ENCODE measurements around the gene FOLH1.
"Not testable (repeated sequence)": the region's sequence is repeated elsewhere in the genome, so short reads cannot be mapped to it uniquely, and the experiment has no call there.

FOLH1 gene

GRCh38 chr11:49202287-49202976 is 6.0 kb downstream of the FOLH1 start:
- peaks cover 4% of the 10 kb centered on the region for H3K27me3 Mint-ChIP-seq
- H3K27ac Mint-ChIP-seq, result no peak overlapping the region
- DNase-seq, result no peak
- H3K9me3 Mint-ChIP-seq, result peaks cover 4% of the 10 kb centered on the region
- no peaks in the 10 kb centered on the region for H3K36me3 Mint-ChIP-seq (ENCODE audit: low read depth)
- no peak overlapping the region for H3K4me3 Mint-ChIP-seq
- H3K4me1 Mint-ChIP-seq (ENCODE audit: low read depth), result no peaks in the 10 kb centered on the region

GRCh38 chr11:49196775-49197174 is 11.6 kb downstream of the FOLH1 start:
- not testable (repeated sequence) for DNase-seq; H3K27ac Mint-ChIP-seq; H3K9me3 Mint-ChIP-seq; H3K36me3 Mint-ChIP-seq (ENCODE audit: low read depth); H3K4me3 Mint-ChIP-seq; H3K27me3 Mint-ChIP-seq; H3K4me1 Mint-ChIP-seq (ENCODE audit: low read depth)

DNA sequence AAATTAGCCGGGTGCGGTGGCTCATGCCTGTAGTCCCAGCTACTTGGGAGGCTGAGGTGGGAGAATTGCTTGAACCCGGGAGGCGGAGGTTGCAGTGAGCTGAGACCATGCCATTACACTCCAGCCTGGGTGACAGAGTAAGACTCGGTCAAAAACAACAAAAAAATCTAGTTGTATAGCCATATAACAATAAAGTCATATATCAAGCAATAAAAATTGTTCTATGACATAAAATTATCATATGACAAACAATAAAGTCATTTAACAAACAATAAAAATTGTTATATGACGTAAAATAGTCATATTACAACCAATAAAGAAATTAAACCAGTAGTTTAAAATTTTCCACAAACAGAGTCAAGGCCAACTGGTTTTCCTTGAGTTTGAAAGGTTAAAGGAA is 12.4 kb downstream of the FOLH1 start:
- DNase-seq; H3K9me3 Mint-ChIP-seq; H3K4me3 Mint-ChIP-seq; H3K27ac Mint-ChIP-seq; H3K4me1 Mint-ChIP-seq (ENCODE audit: low read depth); H3K27me3 Mint-ChIP-seq; H3K36me3 Mint-ChIP-seq (ENCODE audit: low read depth): not testable (repeated sequence)

DNA sequence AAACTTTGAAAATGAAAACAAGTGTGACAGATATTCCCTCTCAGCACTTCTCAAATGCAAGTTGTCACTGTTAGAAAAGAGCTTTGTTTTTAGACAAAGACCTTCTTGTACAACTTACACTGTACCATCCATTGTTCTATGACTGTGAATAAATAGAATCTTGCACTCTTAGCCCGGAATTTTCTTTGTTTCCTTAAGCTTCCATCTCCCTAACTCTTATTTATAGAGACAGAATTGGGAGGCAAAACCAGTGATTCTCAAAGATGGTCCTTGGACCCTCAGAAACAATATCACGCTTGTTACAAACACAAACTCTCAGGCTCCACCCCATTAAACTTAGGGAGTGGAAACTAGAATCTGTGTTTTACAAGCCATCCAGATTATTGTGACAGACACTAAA is 18.1 kb downstream of the FOLH1 start:
- not testable (repeated sequence) for H3K27ac Mint-ChIP-seq; H3K9me3 Mint-ChIP-seq; H3K4me1 Mint-ChIP-seq (ENCODE audit: low read depth); DNase-seq; H3K27me3 Mint-ChIP-seq; H3K4me3 Mint-ChIP-seq; H3K36me3 Mint-ChIP-seq (ENCODE audit: low read depth)

GRCh38 chr11:49186225-49186624 is 22.2 kb downstream of the FOLH1 start:
- not testable (repeated sequence) for H3K9me3 Mint-ChIP-seq; H3K4me3 Mint-ChIP-seq; H3K4me1 Mint-ChIP-seq (ENCODE audit: low read depth); H3K27ac Mint-ChIP-seq; DNase-seq; H3K36me3 Mint-ChIP-seq (ENCODE audit: low read depth); H3K27me3 Mint-ChIP-seq

DNA sequence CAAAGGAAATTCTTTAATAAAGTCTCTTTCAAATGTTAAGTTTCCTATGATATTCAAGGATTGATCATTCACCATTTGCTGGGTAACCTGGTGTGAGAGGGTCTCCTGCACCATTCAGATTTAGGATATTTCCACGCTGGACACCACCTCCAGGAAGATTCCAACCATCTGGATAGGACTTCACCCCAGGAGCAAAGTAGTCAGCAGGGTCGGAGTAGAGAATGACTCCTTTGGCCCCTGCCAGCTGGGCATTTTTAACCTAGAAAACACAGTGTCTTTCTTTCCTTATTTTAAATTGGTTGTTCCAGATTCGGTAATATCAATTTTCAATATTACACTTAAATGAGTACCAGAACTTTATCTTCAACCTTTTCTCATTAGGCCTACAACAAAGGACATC is 22.8 kb downstream of the FOLH1 start:
- H3K36me3 Mint-ChIP-seq (ENCODE audit: low read depth); H3K4me1 Mint-ChIP-seq (ENCODE audit: low read depth); H3K27me3 Mint-ChIP-seq; H3K4me3 Mint-ChIP-seq; H3K9me3 Mint-ChIP-seq; H3K27ac Mint-ChIP-seq; DNase-seq: not testable (repeated sequence)

GRCh38 chr11:49184756-49185155 is 23.6 kb downstream of the FOLH1 start:
- not testable (repeated sequence) for H3K4me1 Mint-ChIP-seq (ENCODE audit: low read depth); H3K9me3 Mint-ChIP-seq; DNase-seq; H3K27me3 Mint-ChIP-seq; H3K4me3 Mint-ChIP-seq; H3K27ac Mint-ChIP-seq; H3K36me3 Mint-ChIP-seq (ENCODE audit: low read depth)

GRCh38 chr11:49177936-49178335 is 30.5 kb downstream of the FOLH1 start:
- H3K27me3 Mint-ChIP-seq; DNase-seq; H3K27ac Mint-ChIP-seq; H3K4me3 Mint-ChIP-seq; H3K36me3 Mint-ChIP-seq (ENCODE audit: low read depth); H3K9me3 Mint-ChIP-seq; H3K4me1 Mint-ChIP-seq (ENCODE audit: low read depth): not testable (repeated sequence)

GRCh38 chr11:49175378-49175777 is 33.0 kb downstream of the FOLH1 start:
- H3K4me1 Mint-ChIP-seq (ENCODE audit: low read depth); H3K27ac Mint-ChIP-seq; H3K4me3 Mint-ChIP-seq; H3K27me3 Mint-ChIP-seq; H3K36me3 Mint-ChIP-seq (ENCODE audit: low read depth); H3K9me3 Mint-ChIP-seq; DNase-seq: not testable (repeated sequence)

GRCh38 chr11:49174691-49175366 is 33.6 kb downstream of the FOLH1 start:
- not testable (repeated sequence) for DNase-seq; H3K27ac Mint-ChIP-seq; H3K9me3 Mint-ChIP-seq; H3K36me3 Mint-ChIP-seq (ENCODE audit: low read depth); H3K4me3 Mint-ChIP-seq; H3K27me3 Mint-ChIP-seq; H3K4me1 Mint-ChIP-seq (ENCODE audit: low read depth)

DNA sequence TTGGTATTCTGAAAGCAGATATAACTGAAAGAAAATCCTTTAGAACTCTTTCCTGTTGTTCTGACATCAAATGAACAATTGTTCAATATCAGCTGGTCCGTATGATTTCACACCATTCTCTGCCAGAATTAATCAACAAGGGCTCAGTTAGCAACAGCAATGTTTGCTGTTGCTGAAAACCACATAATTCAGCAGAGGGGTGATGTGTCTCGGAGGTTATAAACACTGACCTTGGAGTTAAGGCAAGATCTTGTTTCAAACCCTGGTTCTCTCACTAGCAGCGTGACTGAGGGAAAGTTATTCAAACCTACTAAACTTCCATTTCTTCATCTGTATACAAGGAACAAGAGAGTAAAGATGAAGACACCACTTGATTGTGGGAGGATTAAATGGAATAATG is 36.8 kb downstream of the FOLH1 start:
- not testable (repeated sequence) for H3K4me1 Mint-ChIP-seq (ENCODE audit: low read depth); H3K4me3 Mint-ChIP-seq; H3K36me3 Mint-ChIP-seq (ENCODE audit: low read depth); H3K9me3 Mint-ChIP-seq; H3K27me3 Mint-ChIP-seq; H3K27ac Mint-ChIP-seq; DNase-seq

GRCh38 chr11:49169579-49169978 is 38.8 kb downstream of the FOLH1 start:
- not testable (repeated sequence) for H3K4me1 Mint-ChIP-seq (ENCODE audit: low read depth); H3K27me3 Mint-ChIP-seq; H3K27ac Mint-ChIP-seq; DNase-seq; H3K9me3 Mint-ChIP-seq; H3K4me3 Mint-ChIP-seq; H3K36me3 Mint-ChIP-seq (ENCODE audit: low read depth)

GRCh38 chr11:49168992-49169391 is 39.4 kb downstream of the FOLH1 start:
- not testable (repeated sequence) for H3K36me3 Mint-ChIP-seq (ENCODE audit: low read depth); H3K27me3 Mint-ChIP-seq; H3K4me1 Mint-ChIP-seq (ENCODE audit: low read depth); H3K27ac Mint-ChIP-seq; H3K9me3 Mint-ChIP-seq; DNase-seq; H3K4me3 Mint-ChIP-seq

DNA sequence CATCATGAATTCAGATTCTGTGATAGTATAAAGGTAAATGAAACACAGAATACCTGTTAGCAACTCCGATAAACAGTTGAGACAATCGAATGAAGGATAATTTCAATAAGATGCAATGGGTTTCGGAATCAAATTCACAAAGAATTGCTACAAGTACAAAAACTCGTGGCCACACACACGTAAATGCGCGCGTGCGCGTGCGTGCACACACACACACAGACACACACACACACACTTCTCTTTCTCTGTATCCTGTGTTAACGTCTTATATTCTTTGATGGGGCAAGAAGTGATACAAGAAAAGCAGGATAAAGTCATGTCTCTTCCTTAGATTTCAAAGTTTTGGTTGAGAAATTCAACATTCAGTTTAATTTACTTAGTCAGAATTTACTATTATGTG is 57.2 kb downstream of the FOLH1 start:
- no peaks in the 10 kb centered on the region for H3K4me1 Mint-ChIP-seq (ENCODE audit: low read depth)
- no peak for DNase-seq
- no peak overlapping the region for H3K27ac Mint-ChIP-seq
- no peak overlapping the region for H3K4me3 Mint-ChIP-seq
- no peaks in the 10 kb centered on the region for H3K9me3 Mint-ChIP-seq
- no peaks in the 10 kb centered on the region for H3K27me3 Mint-ChIP-seq
- H3K36me3 Mint-ChIP-seq (ENCODE audit: low read depth), result no peaks in the 10 kb centered on the region

GRCh38 chr11:49102356-49102755 is 106.0 kb downstream of the FOLH1 start:
- not testable (repeated sequence) for H3K27ac Mint-ChIP-seq; H3K9me3 Mint-ChIP-seq; DNase-seq; H3K36me3 Mint-ChIP-seq (ENCODE audit: low read depth); H3K4me1 Mint-ChIP-seq (ENCODE audit: low read depth); H3K27me3 Mint-ChIP-seq; H3K4me3 Mint-ChIP-seq
